HEK293T (cell line): ENCODE data around the gene TST.

Experiments
- ARNT ChIP-seq: fragments of 450-650 bp; IDR thresholded peaks from 2 replicates; pipeline ENCODE4 v1.6.1; 2017; ENCODE audit warnings: mild to moderate bottlenecking
- BHLHE40 ChIP-seq: fragments of 450-650 bp; IDR thresholded peaks from 2 replicates; pipeline ENCODE4 v1.6.1; 2016; ENCODE audit warnings: mild to moderate bottlenecking, moderate library complexity, borderline replicate concordance
- FOXA1 ChIP-seq: fragments of 450-650 bp; IDR thresholded peaks from 2 replicates; pipeline ENCODE4 v1.6.1; 2016; ENCODE audit warnings: mild to moderate bottlenecking
- L3MBTL2 ChIP-seq: fragments of 450-650 bp; conservative IDR thresholded peaks from 2 replicates; pipeline ENCODE4 v1.6.1; 2016; ENCODE audit warnings: mild to moderate bottlenecking
- LEF1 ChIP-seq: fragments of 450-650 bp; IDR thresholded peaks from 2 replicates; pipeline ENCODE4 v1.6.1; 2017; ENCODE audit warnings: mild to moderate bottlenecking, borderline replicate concordance
- PKNOX1 ChIP-seq: fragments of 450-650 bp; IDR thresholded peaks from 2 replicates; pipeline ENCODE4 v1.6.1; 2016
- SP1 ChIP-seq: fragments of 450-650 bp; IDR thresholded peaks from 2 replicates; pipeline ENCODE4 v1.6.1; 2017
- SUZ12 ChIP-seq: fragments of 450-650 bp; IDR thresholded peaks from 2 replicates; pipeline ENCODE4 v1.6.1; 2016; ENCODE audit warnings: mild to moderate bottlenecking
- TARDBP ChIP-seq: fragments of 450-650 bp; IDR thresholded peaks from 2 replicates; pipeline ENCODE4 v1.6.1; 2016

- TF ChIP-seq FOXA1 (no peak), SP1 (no peak), PKNOX1 (peak; percentile 81), BHLHE40 (no peak), TARDBP (no peak), ARNT (peak; percentile 56; the same call in 1 of the 2 replicates), LEF1 (no peak), L3MBTL2 (no peak), SUZ12 (no peak)
Measured at GRCh38 chr22:36968249-36968964, 50.8 kb downstream of the TST start.
